Lower lobe of right lung (tissue), 2 donors: ENCODE data around the gene MSMO1. TPM values are rescaled to one million over a fixed set of nuclear protein-coding genes. Genes with fewer than 3 reads are reported as not detected.

ENCODE experiments used
- ATAC-seq, 2 donors: fragments of 200-7000 bp; cut with Tn5 transposase; one replicate each; pipeline ENCODE4 v1.9.1; 2020 to 2022; ENCODE audit warnings: mild to moderate bottlenecking in 2 of 2, moderate library complexity in 2 of 2
- DNase-seq: peaks from one replicate; pipeline ENCODE4 v3.0.0-alpha.2; 2020
- H3K27ac ChIP-seq: fragments of 200-600 bp; one replicate; pipeline ENCODE4 v1.8.0; 2022
- H3K27me3 ChIP-seq: fragments of 200-600 bp; one replicate; pipeline ENCODE4 v1.8.0; 2022; ENCODE audit warnings: low read depth
- H3K36me3 ChIP-seq: fragments of 200-600 bp; one replicate; pipeline ENCODE4 v1.8.0; 2022; ENCODE audit warnings: mild to moderate bottlenecking
- H3K4me1 ChIP-seq: fragments of 200-600 bp; one replicate; pipeline ENCODE4 v1.8.0; 2022
- H3K4me3 ChIP-seq: fragments of 200-600 bp; one replicate; pipeline ENCODE4 v1.8.0; 2022; ENCODE audit warnings: mild to moderate bottlenecking
- H3K9me3 ChIP-seq: fragments of 200-600 bp; one replicate; pipeline ENCODE4 v1.8.0; 2022
- CTCF ChIP-seq: fragments of 200-600 bp; IDR thresholded peaks from one replicate; pipeline ENCODE4 v1.8.0; 2022; ENCODE audit warnings: antibody characterized with exemption, mild to moderate bottlenecking
- intact Hi-C: fragments of 100-400 bp; cut with DNase I; formaldehyde crosslinking; loops from one replicate; pipeline ENCODE4 v1.11.0; 2022
- total RNA-seq: library from RNA; stranded (reverse); fragmentation: NEBNext Ultra II Directional; extraction: Animal tissue kit (Norgen Biotek cat#: 25700); gene quantifications from one replicate; pipeline ENCODE4 v1.2.1, GENCODE V29; 2021
- donor health status: DM: no; HTN: yes; CAD: no; lungs with severe emphysema.

The MSMO1 gene
- total RNA-seq, 1 donor from 2014 or later, result 138 TPM

- Histone ChIP-seq H3K4me3 (no peak overlapping the region), H3K4me1 (no peaks in the 10 kb centered on the region), H3K9me3 (no peaks in the 10 kb centered on the region), H3K27ac (no peak overlapping the region), H3K36me3 (no peaks in the 10 kb centered on the region), H3K27me3 (peaks cover 7% of the 10 kb centered on the region)
- intact Hi-C loops, result no loop called here
- no peak for DNase-seq
- ATAC-seq, result no peak
- no peak for TF ChIP-seq CTCF
Observed at GRCh38 chr4:165383591-165384073, 56.2 kb downstream of the MSMO1 start.

GRCh38 chr4:165384186-165384585, 56.7 kb downstream of the MSMO1 start:
- no peak overlapping the region for H3K4me3 ChIP-seq
- H3K36me3 ChIP-seq, result no peaks in the 10 kb centered on the region
- DNase-seq (no peak), ATAC-seq (no peak)
- H3K27ac ChIP-seq, result no peak overlapping the region
- no peaks in the 10 kb centered on the region for H3K4me1 ChIP-seq
- peaks cover 6% of the 10 kb centered on the region for H3K27me3 ChIP-seq
- TF ChIP-seq CTCF, result no peak
- intact Hi-C loops, result no loop called here
- no peaks in the 10 kb centered on the region for H3K9me3 ChIP-seq

- TF ChIP-seq CTCF, result no peak
- no peaks in the 10 kb centered on the region for H3K4me1 ChIP-seq
- DNase-seq, result no peak
- H3K36me3 ChIP-seq, result no peaks in the 10 kb centered on the region
- intact Hi-C loops, result no loop called here
- H3K9me3 ChIP-seq, result no peaks in the 10 kb centered on the region
- H3K4me3 ChIP-seq, result no peak overlapping the region
- no peak overlapping the region for H3K27ac ChIP-seq
- no peak for ATAC-seq
- peaks cover 2% of the 10 kb centered on the region for H3K27me3 ChIP-seq
Observed at GRCh38 chr4:165384598-165384997, 57.1 kb downstream of the MSMO1 start.

- DNase-seq (no peak), ATAC-seq (no peak)
- no peak overlapping the region for H3K27ac ChIP-seq
- TF ChIP-seq CTCF, result no peak
- intact Hi-C loops, result no loop called here
- no peaks in the 10 kb centered on the region for H3K4me1 ChIP-seq
- no peaks in the 10 kb centered on the region for H3K9me3 ChIP-seq
- H3K36me3 ChIP-seq, result no peaks in the 10 kb centered on the region
- H3K4me3 ChIP-seq, result no peak overlapping the region
- no peaks in the 10 kb centered on the region for H3K27me3 ChIP-seq
Observed at GRCh38 chr4:165385126-165385525, 57.7 kb downstream of the MSMO1 start.

GRCh38 chr4:165386328-165386727, 58.9 kb downstream of the MSMO1 start:
- no peaks in the 10 kb centered on the region for H3K9me3 ChIP-seq
- TF ChIP-seq CTCF, result no peak
- no peak for ATAC-seq
- no peak overlapping the region for H3K4me3 ChIP-seq
- H3K27me3 ChIP-seq, result no peaks in the 10 kb centered on the region
- no peaks in the 10 kb centered on the region for H3K36me3 ChIP-seq
- DNase-seq, result no peak
- no peak overlapping the region for H3K27ac ChIP-seq
- no peaks in the 10 kb centered on the region for H3K4me1 ChIP-seq
- intact Hi-C loops, result no loop called here

- no peak overlapping the region for H3K4me3 ChIP-seq
- H3K36me3 ChIP-seq, result no peaks in the 10 kb centered on the region
- intact Hi-C loops, result no loop called here
- H3K4me1 ChIP-seq, result no peaks in the 10 kb centered on the region
- H3K9me3 ChIP-seq, result no peaks in the 10 kb centered on the region
- TF ChIP-seq CTCF, result no peak
- H3K27ac ChIP-seq, result no peak overlapping the region
- DNase-seq (no peak), ATAC-seq (no peak)
- no peaks in the 10 kb centered on the region for H3K27me3 ChIP-seq
Observed at GRCh38 chr4:165388756-165389155, 61.3 kb downstream of the MSMO1 start.
